H1 (cell line): Measurements from ENCODE around the gene RNASE13. TPM values are rescaled to one million over a fixed set of nuclear protein-coding genes. Genes with fewer than 3 reads are reported as not detected.

Source experiments
- CTCF ChIA-PET: fragments of 300-600 bp; sonication (Branson Sonifier 250); formaldehyde crosslinking; loops from one replicate; lab custom pipeline; 2021; ENCODE audit not compliant: partially characterized antibody; lab: Charles Lee
- POLR2A ChIA-PET: fragments of 300-600 bp; sonication (Branson Sonifier 250); formaldehyde crosslinking; loops from one replicate; lab custom pipeline; 2021; ENCODE audit warnings: inconsistent platforms; ENCODE audit not compliant: partially characterized antibody; lab: Charles Lee
- DNase-seq, 2 experiments: peaks; one replicate each; pipeline versions ENCODE4 v3.0.0 to v3.0.0-alpha.2; 2010 to 2022; ENCODE audit warnings: low spot score in 2 of 2, low read depth in 1 of 2, mixed read lengths in 1 of 2
- FAIRE-seq: peaks from 2 replicates; lab custom pipeline; 2011; peaks lifted over from hg19 to GRCh38; lab: Jason Lieb, UNC
- H2AFZ ChIP-seq: 2 replicates; pipeline ENCODE4 v1.8.1; 2012; ENCODE audit warnings: low read length, inconsistent platforms
- H2AK5ac ChIP-seq: 2 replicates; pipeline ENCODE4 v1.6.1; 2013; ENCODE audit warnings: low read depth, low read length
- H2BK120ac ChIP-seq: replicated peaks from 2 replicates; pipeline ENCODE3; 2013; ENCODE audit warnings: low read depth, low read length, inconsistent platforms
- H2BK12ac ChIP-seq: 2 replicates; pipeline ENCODE4 v1.6.1; 2013; ENCODE audit warnings: low read depth, low read length
- H2BK15ac ChIP-seq: 2 replicates; pipeline ENCODE4 v1.6.1; 2013; ENCODE audit warnings: low read length
- H2BK20ac ChIP-seq: 2 replicates; pipeline ENCODE4 v1.6.1; 2013; ENCODE audit warnings: low read length
- H2BK5ac ChIP-seq: 2 replicates; pipeline ENCODE4 v1.6.1; 2013; ENCODE audit warnings: low read depth, low read length
- H3K14ac ChIP-seq: 2 replicates; pipeline ENCODE4 v1.6.1; 2013; ENCODE audit warnings: inconsistent platforms; ENCODE audit not compliant: insufficient read length
- H3K18ac ChIP-seq: 2 replicates; pipeline ENCODE4 v1.6.1; 2013; ENCODE audit warnings: low read length; ENCODE audit errors: extremely low read depth
- H3K23ac ChIP-seq: 2 replicates; pipeline ENCODE4 v1.6.1; 2013; ENCODE audit warnings: inconsistent platforms; ENCODE audit not compliant: insufficient read length
- H3K23me2 ChIP-seq: 2 replicates; pipeline ENCODE4 v1.6.1; 2013; ENCODE audit warnings: low read depth, low read length
- H3K27ac ChIP-seq: 2 replicates; pipeline ENCODE4 v1.6.1; 2011; ENCODE audit warnings: low read depth, low read length, inconsistent platforms
- H3K27me3 ChIP-seq, 4 experiments: replicated peaks in 1 of 4; 1 replicate in 1 of 4; 2 replicates in 3 of 4; pipeline versions ENCODE4 v1.6.1 to v1.8.1; 2011 to 2013; ENCODE audit warnings: low read length in 3 of 4, mild to moderate bottlenecking in 3 of 4, inconsistent platforms in 2 of 4, mixed read lengths in 2 of 4, moderate library complexity in 1 of 4; ENCODE audit not compliant: control insufficient read depth in 3 of 4, insufficient read depth in 3 of 4; ENCODE audit errors: extremely low read depth in 1 of 4
- H3K36me3 ChIP-seq, 4 experiments: 2 replicates each; pipeline versions ENCODE4 v1.6.1 to v1.8.1; 2011 to 2013; ENCODE audit warnings: mild to moderate bottlenecking in 4 of 4, low read length in 3 of 4, moderate library complexity in 2 of 4, control low read depth in 1 of 4, inconsistent platforms in 1 of 4; ENCODE audit not compliant: insufficient read depth in 4 of 4, control insufficient read depth in 2 of 4
- H3K4ac ChIP-seq: replicated peaks from 2 replicates; pipeline ENCODE3; 2013; ENCODE audit warnings: low read length, low read depth, mixed read lengths, inconsistent platforms; ENCODE audit not compliant: insufficient read length
- H3K4me1 ChIP-seq, 4 experiments: replicated peaks in 1 of 4; 1 replicate in 1 of 4; 2 replicates in 3 of 4; pipeline versions ENCODE4 v1.6.1 to v1.8.1; 2011 to 2013; ENCODE audit warnings: low read length in 3 of 4, inconsistent platforms in 2 of 4, mixed read lengths in 1 of 4; ENCODE audit not compliant: insufficient read depth in 4 of 4, control insufficient read depth in 3 of 4
- H3K4me2 ChIP-seq, 2 experiments: 2 replicates each; pipeline versions ENCODE4 v1.6.1 to v1.8.1; 2011 to 2013; ENCODE audit warnings: low read depth in 2 of 2, low read length in 2 of 2, control low read depth in 1 of 2, inconsistent platforms in 1 of 2, mild to moderate bottlenecking in 1 of 2; ENCODE audit not compliant: insufficient read depth in 1 of 2
- H3K4me3 ChIP-seq, 4 experiments: fragments of 200-600, 300-600 bp in 1 of 4; sonication (generic), shearing (Covaris generic), sonication (Bioruptor Twin) in 1 of 4; 2 replicates each; pipeline versions ENCODE4 v1.5.1 to v1.8.1; 2011 to 2016; ENCODE audit warnings: low read length in 4 of 4, low read depth in 3 of 4, control low read depth in 2 of 4, inconsistent platforms in 2 of 4, mild to moderate bottlenecking in 2 of 4, mixed read lengths in 1 of 4, moderate library complexity in 1 of 4; ENCODE audit not compliant: insufficient read depth in 2 of 4; ENCODE audit errors: extremely low read depth in 1 of 4
- H3K56ac ChIP-seq: replicated peaks from 2 replicates; pipeline ENCODE3; 2013; ENCODE audit warnings: low read depth, mild to moderate bottlenecking, mixed read lengths, low read length, inconsistent platforms; ENCODE audit not compliant: insufficient read length
- H3K79me1 ChIP-seq: 2 replicates; pipeline ENCODE4 v1.6.1; 2013; ENCODE audit warnings: low read depth, low read length, control low read depth
- H3K79me2 ChIP-seq, 2 experiments: 2 replicates each; pipeline versions ENCODE4 v1.6.1 to v1.8.1; 2012 to 2013; ENCODE audit warnings: low read length in 2 of 2, mild to moderate bottlenecking in 2 of 2, inconsistent platforms in 1 of 2; ENCODE audit not compliant: insufficient read depth in 2 of 2, control insufficient read depth in 1 of 2
- H3K9ac ChIP-seq, 4 experiments: replicated peaks in 1 of 4; 1 replicate in 1 of 4; 2 replicates in 3 of 4; pipeline versions ENCODE4 v1.6.1 to v1.8.1; 2011 to 2013; ENCODE audit warnings: low read depth in 3 of 4, low read length in 3 of 4, control low read depth in 2 of 4, mild to moderate bottlenecking in 2 of 4, moderate library complexity in 2 of 4, inconsistent platforms in 1 of 4; ENCODE audit errors: extremely low read depth in 1 of 4
- H3K9me3 ChIP-seq, 2 experiments: 2 replicates each; pipeline versions ENCODE4 v1.6.1 to v1.8.1; 2012 to 2013; ENCODE audit warnings: mild to moderate bottlenecking in 2 of 2, moderate library complexity in 2 of 2, control low read depth in 1 of 2, inconsistent platforms in 1 of 2, low read depth in 1 of 2, low read length in 1 of 2, mixed read lengths in 1 of 2; ENCODE audit not compliant: insufficient read depth in 2 of 2
- H4K20me1 ChIP-seq, 2 experiments: replicated peaks in 1 of 2; 2 replicates each; pipeline versions ENCODE3 to v1.8.1; 2011 to 2013; ENCODE audit warnings: inconsistent platforms in 2 of 2, low read length in 2 of 2, mild to moderate bottlenecking in 1 of 2; ENCODE audit not compliant: insufficient read depth in 2 of 2, control insufficient read depth in 1 of 2
- H4K5ac ChIP-seq: 2 replicates; pipeline ENCODE4 v1.6.1; 2013; ENCODE audit warnings: low read length, low read depth, mixed read lengths, inconsistent platforms; ENCODE audit not compliant: insufficient read length
- H4K8ac ChIP-seq: 2 replicates; pipeline ENCODE4 v1.8.0; 2013; ENCODE audit warnings: mild to moderate bottlenecking, moderate library complexity, low read length, inconsistent platforms; ENCODE audit not compliant: insufficient read depth; ENCODE audit errors: extremely low read depth
- H4K91ac ChIP-seq: replicated peaks from 2 replicates; pipeline ENCODE3; 2013; ENCODE audit warnings: low read length, mixed read lengths, inconsistent platforms; ENCODE audit not compliant: insufficient read length
- ATF3 ChIP-seq: IDR thresholded peaks from 2 replicates; pipeline ENCODE4 v1.6.1; 2011; ENCODE audit warnings: low read depth, mild to moderate bottlenecking, low read length; ENCODE audit not compliant: insufficient read depth
- BRCA1 ChIP-seq: IDR thresholded peaks from 2 replicates; pipeline ENCODE4 v1.6.1; 2012; ENCODE audit warnings: low read depth, low read length, improper control_type of control experiment
- KDM1A ChIP-seq: fragments of 200-600, 300-600 bp; sonication (generic); IDR thresholded peaks from 2 replicates; pipeline ENCODE4 v1.7.1; 2016; ENCODE audit warnings: mild to moderate bottlenecking, low read length, borderline replicate concordance
- NANOG ChIP-seq: IDR thresholded peaks from 2 replicates; pipeline ENCODE4 v1.6.1; 2011; ENCODE audit warnings: low read length, low read depth, mild to moderate bottlenecking, inconsistent platforms; ENCODE audit not compliant: insufficient read depth, poor library complexity, severe bottlenecking
- RBBP5 ChIP-seq: IDR thresholded peaks from 2 replicates; pipeline ENCODE4 v1.7.1; 2012; ENCODE audit warnings: low read depth, mild to moderate bottlenecking, inconsistent platforms, low read length, moderate library complexity, borderline replicate concordance
- RNF2 ChIP-seq: fragments of 200-900, 300-1000 bp; sonication (generic); IDR thresholded peaks from 2 replicates; pipeline ENCODE4 v1.7.1; 2016; ENCODE audit warnings: borderline replicate concordance, low read depth, mild to moderate bottlenecking, antibody characterized with exemption, low read length; ENCODE audit not compliant: poor library complexity, severe bottlenecking; ENCODE audit errors: missing control alignments
- SP4 ChIP-seq: IDR thresholded peaks from 2 replicates; pipeline ENCODE4 v1.6.1; 2012; ENCODE audit warnings: low read length, inconsistent platforms
- SUZ12 ChIP-seq: fragments of 200-600 bp; sonication (generic); IDR thresholded peaks from 2 replicates; pipeline ENCODE4 v1.6.1; 2012; ENCODE audit warnings: mild to moderate bottlenecking, inconsistent platforms, low read length, moderate library complexity, mixed read lengths
- USF2 ChIP-seq: IDR thresholded peaks from 2 replicates; pipeline ENCODE4 v1.6.1; 2011; ENCODE audit warnings: low read length, improper control_type of control experiment
- YY1 ChIP-seq: IDR thresholded peaks from 2 replicates; pipeline ENCODE4 v1.6.1; 2011; ENCODE audit warnings: low read depth, mild to moderate bottlenecking, low read length
- WGBS, 2 experiments: shearing (Covaris generic) in 1 of 2; methylation state at CpG; one replicate each; pipeline versions ENCODE4 v1.1.6 to v1.1.7; 2013 to 2015; ENCODE audit warnings: low lambda C conversion rate in 2 of 2, mixed read lengths in 2 of 2, inconsistent platforms in 1 of 2, low coverage in 1 of 2, missing lambda C conversion rate in 1 of 2; ENCODE audit not compliant: insufficient replicate concordance in 2 of 2, insufficient coverage in 1 of 2, insufficient read length in 1 of 2; ENCODE audit errors: extremely low coverage in 1 of 2, missing lambda C conversion rate in 1 of 2; 5-methylcytosine and 5-hydroxymethylcytosine counted together
- polyA plus RNA-seq, 7 experiments: library from polyadenylated mRNA; depleted of rRNA in 3 of 7; stranded (reverse) in 5 of 7; unstranded in 2 of 7; fragments of >200 nt in 5 of 7; fragments of 200-250 nt in 2 of 7; gene quantifications; 1 replicate in 5 of 7; 2 replicates in 1 of 7; 4 replicates in 1 of 7; pipeline versions ENCODE4 v1.2.1 to v1.2.3, GENCODE V29; 2011 to 2013; ENCODE audit warnings: missing spikeins in 2 of 7, mixed read lengths in 2 of 7
- total RNA-seq: library from RNA; stranded (reverse); fragmentation: NEBNext Ultra II Directional; extraction: Animal tissue kit (Norgen Biotek cat#: 25700); gene quantifications from 2 replicates; pipeline ENCODE4 v1.2.1, GENCODE V29; 2021

Gene RNASE13
- total and polyA plus RNA-seq, 2 of the 8 experiments (the other 6 are each of a cell fraction or from before 2014, with no cell fraction given): not detected

- Histone ChIP-seq H3K27me3 (no peaks in the 10 kb centered on the region), H3K4me2 (no peak overlapping the region), H2BK12ac (no peak overlapping the region), H4K8ac (no peak overlapping the region), H4K5ac (no peak overlapping the region), H3K4me1 (peaks cover 0 to 5% (median 0%) of the 10 kb centered on the region in 4 experiments; a peak in 2 of 7 replicates), H3K23me2 (no peaks in the 10 kb centered on the region), H2AFZ (no peak overlapping the region), H2AK5ac (no peak overlapping the region), H3K27ac (no peak overlapping the region), H3K36me3 (peaks cover 25 to 79% (median 61%) of the 10 kb centered on the region in 4 experiments), H2BK20ac (no peak overlapping the region), H3K23ac (no peak overlapping the region), H2BK15ac (no peak overlapping the region), H4K91ac (no peak overlapping the region), H2BK120ac (no peak overlapping the region), H3K79me1 (no peaks in the 10 kb centered on the region; the same call in 1 of the 2 replicates), H3K4ac (no peak overlapping the region), H3K56ac (no peak overlapping the region), H3K9me3 (no peaks in the 10 kb centered on the region), H3K9ac (no peak overlapping the region), H2BK5ac (no peak overlapping the region), H3K79me2 (no peaks in the 10 kb centered on the region), H3K4me3 (no peak overlapping the region), H3K14ac (no peak overlapping the region), H3K18ac (no peak overlapping the region), H4K20me1 (peaks cover 6 to 7% of the 10 kb centered on the region in 2 experiments)
- WGBS, 2 experiments: 88 to 100% methylated on average over 1 to 11 of the region's 11 CpGs
- CTCF ChIA-PET: interaction anchor here (0.7 to 10.2 kb wide), 9 partner anchors 9 to 415 kb away, joined by 3 to 148 read pairs (median 5); partner anchors contain the start of gene TMEM253
- DNase-seq (no peak), FAIRE-seq (no peak)
- POLR2A ChIA-PET: interaction anchor here (0.8 to 12.4 kb wide), 11 partner anchors 8 to 69 kb away, joined by 3 to 245 read pairs (median 4); partner anchors contain the start of genes ARHGEF40, RNASE8 and ZNF219
- TF ChIP-seq SUZ12 (no peak), YY1 (no peak), ATF3 (no peak), BRCA1 (no peak), NANOG (no peak), USF2 (no peak), SP4 (no peak), KDM1A (no peak), RNF2 (no peak), RBBP5 (no peak)
These were observed 49.1 kb upstream of the RNASE13 start for GRCh38 chr14:21083565-21084325.
